ENCODE results near the gene SPDEF.

- TF ChIP-seq CTCF (optimal IDR thresholded peaks at IDR 0.05 in 1 of 3, IDR thresholded peaks at IDR 0.05 in 1 of 3, conservative IDR thresholded peaks at IDR 0.05 in 1 of 3; ENCODE audit: extremely low read depth in 1 of 3, insufficient read depth in 2 of 3, low read length in 3 of 3): no peak
- TF ChIP-seq EZH2 (IDR thresholded peaks at IDR 0.05; ENCODE audit: low read length): no peak
Observed at GRCh38 chr6:34556031-34556471, at the start of gene SPDEF.
